Ishikawa (cell line): ENCODE data around the gene DNAJC15.

Experiments
- CEBPB ChIP-seq: IDR thresholded peaks from 2 replicates; pipeline ENCODE4 v1.6.1; 2012
- CREB1 ChIP-seq: IDR thresholded peaks from 2 replicates; pipeline ENCODE4 v1.6.1; 2012; ENCODE audit warnings: low read depth
- EGR1 ChIP-seq: IDR thresholded peaks from 2 replicates; pipeline ENCODE4 v1.6.1; 2012
- EP300 ChIP-seq: IDR thresholded peaks from 2 replicates; pipeline ENCODE4 v1.6.1; 2012; ENCODE audit warnings: borderline replicate concordance
- FOXM1 ChIP-seq: IDR thresholded peaks from 2 replicates; pipeline ENCODE4 v1.6.1; 2012; ENCODE audit warnings: low read depth, borderline replicate concordance
- NFIC ChIP-seq: IDR thresholded peaks from 2 replicates; pipeline ENCODE4 v1.6.1; 2012
- RAD21 ChIP-seq: IDR thresholded peaks from 2 replicates; pipeline ENCODE4 v1.6.1; 2012; ENCODE audit warnings: low read depth
- TAF1 ChIP-seq: IDR thresholded peaks from 2 replicates; pipeline ENCODE4 v1.6.1; 2012; ENCODE audit warnings: low read depth, mild to moderate bottlenecking
- TCF12 ChIP-seq: IDR thresholded peaks from 2 replicates; pipeline ENCODE4 v1.6.1; 2012; ENCODE audit warnings: low read depth
- TEAD4 ChIP-seq: IDR thresholded peaks from 2 replicates; pipeline ENCODE4 v1.6.1; 2012
- YY1 ChIP-seq: IDR thresholded peaks from 2 replicates; pipeline ENCODE4 v1.6.1; 2012; ENCODE audit warnings: low read depth
- ZBTB7A ChIP-seq: IDR thresholded peaks from 2 replicates; pipeline ENCODE4 v1.6.1; 2012; ENCODE audit warnings: low read depth
- TF ChIP-seq, protein P1 (sequence below): IDR thresholded peaks from 2 replicates; pipeline ENCODE4 v1.6.1; 2012
- TF ChIP-seq, protein P2 (sequence below): IDR thresholded peaks from 2 replicates; pipeline ENCODE4 v1.6.1; 2012; ENCODE audit warnings: low read depth, mild to moderate bottlenecking
- TF ChIP-seq, protein P3 (sequence below): IDR thresholded peaks from 2 replicates; pipeline ENCODE4 v1.6.1; 2012

DNAJC15 gene

DNA sequence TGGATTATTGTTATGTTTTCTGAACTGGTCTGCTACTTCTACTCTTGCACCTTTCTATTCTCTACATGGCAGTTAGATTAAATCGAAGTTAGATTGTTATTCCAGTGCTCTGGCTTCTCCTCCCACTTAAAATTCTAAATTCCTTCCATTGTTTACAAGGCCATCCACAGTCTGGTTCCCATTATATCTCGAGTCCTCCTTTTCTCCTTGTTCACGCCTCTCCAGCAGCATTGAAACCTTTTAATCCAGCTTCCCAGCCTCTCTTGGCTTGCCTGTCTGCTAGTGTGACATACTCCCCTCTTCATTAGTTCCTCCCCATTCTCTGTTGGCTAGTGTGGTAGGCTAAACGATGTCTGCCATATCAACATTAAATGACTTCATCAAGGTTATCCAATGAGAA is 54.5 kb downstream of the DNAJC15 start:
- TF ChIP-seq CREB1 (no peak), CEBPB (no peak), TCF12 (no peak), TEAD4 (no peak), EGR1 (no peak), YY1 (no peak), NFIC (no peak), ZBTB7A (no peak), TAF1 (no peak)
- TF ChIP-seq, protein P1, sequence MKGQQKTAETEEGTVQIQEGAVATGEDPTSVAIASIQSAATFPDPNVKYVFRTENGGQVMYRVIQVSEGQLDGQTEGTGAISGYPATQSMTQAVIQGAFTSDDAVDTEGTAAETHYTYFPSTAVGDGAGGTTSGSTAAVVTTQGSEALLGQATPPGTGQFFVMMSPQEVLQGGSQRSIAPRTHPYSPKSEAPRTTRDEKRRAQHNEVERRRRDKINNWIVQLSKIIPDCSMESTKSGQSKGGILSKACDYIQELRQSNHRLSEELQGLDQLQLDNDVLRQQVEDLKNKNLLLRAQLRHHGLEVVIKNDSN: no peak
- TF ChIP-seq, protein P2, sequence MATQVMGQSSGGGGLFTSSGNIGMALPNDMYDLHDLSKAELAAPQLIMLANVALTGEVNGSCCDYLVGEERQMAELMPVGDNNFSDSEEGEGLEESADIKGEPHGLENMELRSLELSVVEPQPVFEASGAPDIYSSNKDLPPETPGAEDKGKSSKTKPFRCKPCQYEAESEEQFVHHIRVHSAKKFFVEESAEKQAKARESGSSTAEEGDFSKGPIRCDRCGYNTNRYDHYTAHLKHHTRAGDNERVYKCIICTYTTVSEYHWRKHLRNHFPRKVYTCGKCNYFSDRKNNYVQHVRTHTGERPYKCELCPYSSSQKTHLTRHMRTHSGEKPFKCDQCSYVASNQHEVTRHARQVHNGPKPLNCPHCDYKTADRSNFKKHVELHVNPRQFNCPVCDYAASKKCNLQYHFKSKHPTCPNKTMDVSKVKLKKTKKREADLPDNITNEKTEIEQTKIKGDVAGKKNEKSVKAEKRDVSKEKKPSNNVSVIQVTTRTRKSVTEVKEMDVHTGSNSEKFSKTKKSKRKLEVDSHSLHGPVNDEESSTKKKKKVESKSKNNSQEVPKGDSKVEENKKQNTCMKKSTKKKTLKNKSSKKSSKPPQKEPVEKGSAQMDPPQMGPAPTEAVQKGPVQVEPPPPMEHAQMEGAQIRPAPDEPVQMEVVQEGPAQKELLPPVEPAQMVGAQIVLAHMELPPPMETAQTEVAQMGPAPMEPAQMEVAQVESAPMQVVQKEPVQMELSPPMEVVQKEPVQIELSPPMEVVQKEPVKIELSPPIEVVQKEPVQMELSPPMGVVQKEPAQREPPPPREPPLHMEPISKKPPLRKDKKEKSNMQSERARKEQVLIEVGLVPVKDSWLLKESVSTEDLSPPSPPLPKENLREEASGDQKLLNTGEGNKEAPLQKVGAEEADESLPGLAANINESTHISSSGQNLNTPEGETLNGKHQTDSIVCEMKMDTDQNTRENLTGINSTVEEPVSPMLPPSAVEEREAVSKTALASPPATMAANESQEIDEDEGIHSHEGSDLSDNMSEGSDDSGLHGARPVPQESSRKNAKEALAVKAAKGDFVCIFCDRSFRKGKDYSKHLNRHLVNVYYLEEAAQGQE: no peak
- TF ChIP-seq, protein P3, sequence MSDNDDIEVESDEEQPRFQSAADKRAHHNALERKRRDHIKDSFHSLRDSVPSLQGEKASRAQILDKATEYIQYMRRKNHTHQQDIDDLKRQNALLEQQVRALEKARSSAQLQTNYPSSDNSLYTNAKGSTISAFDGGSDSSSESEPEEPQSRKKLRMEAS: no peak

DNA sequence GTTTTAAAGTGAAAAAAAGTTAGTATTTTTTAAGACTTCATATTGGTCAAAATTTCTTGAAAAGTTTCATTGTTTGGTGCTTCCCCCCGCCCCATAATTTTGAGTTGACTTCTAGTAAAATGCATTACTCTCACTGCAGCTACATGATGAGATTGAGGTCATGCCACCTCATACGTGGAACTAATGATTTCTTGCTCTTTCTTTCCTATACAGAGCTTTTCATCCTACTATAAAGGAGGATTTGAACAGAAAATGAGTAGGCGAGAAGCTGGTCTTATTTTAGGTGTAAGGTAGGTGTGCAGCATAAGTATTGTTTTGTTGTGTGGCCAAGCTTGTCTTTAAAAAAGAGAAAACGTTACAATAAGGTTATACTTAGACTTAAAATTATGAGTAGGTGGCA is 55.0 kb downstream of the DNAJC15 start:
- TF ChIP-seq, protein P2: no peak
- no peak for TF ChIP-seq ZBTB7A
- no peak for TF ChIP-seq TEAD4
- TF ChIP-seq FOXM1: no peak
- TF ChIP-seq EGR1: no peak
- TF ChIP-seq YY1: no peak
- TF ChIP-seq RAD21: no peak
- TF ChIP-seq, protein P3: no peak
- TF ChIP-seq NFIC: no peak
- TF ChIP-seq CEBPB: no peak
- TF ChIP-seq EP300: no peak
- TF ChIP-seq CREB1: no peak
- TF ChIP-seq TAF1: no peak
- TF ChIP-seq TCF12: no peak
- TF ChIP-seq, protein P1: no peak

DNA sequence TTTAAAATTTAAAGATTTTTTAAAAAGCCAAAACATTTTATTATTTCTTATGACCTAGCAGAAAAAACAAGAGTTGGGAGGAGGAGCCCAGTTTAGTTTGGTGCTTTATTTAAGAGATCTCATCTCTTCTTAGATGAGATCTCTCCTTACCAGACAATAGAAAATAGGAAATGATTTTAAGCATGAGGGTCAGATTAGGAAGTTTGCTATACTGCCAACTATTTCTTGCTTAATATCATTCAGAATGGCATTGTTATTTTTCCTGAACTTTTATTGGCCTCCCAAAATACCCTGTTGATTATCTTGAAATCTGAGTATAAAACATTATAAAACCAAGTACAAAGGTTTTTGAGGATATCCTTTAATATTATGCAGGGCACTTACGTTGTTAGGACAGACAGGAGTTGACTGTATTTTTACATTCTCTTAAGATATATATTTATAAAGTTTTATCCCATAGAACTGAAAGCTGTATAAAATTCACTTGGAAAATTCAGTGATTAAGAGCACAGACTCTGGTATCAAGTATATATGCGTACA is 56.1 kb downstream of the DNAJC15 start:
- TF ChIP-seq ZBTB7A (no peak), CREB1 (no peak), FOXM1 (no peak), EGR1 (no peak), CEBPB (no peak), YY1 (no peak), RAD21 (no peak), TEAD4 (no peak), EP300 (no peak), TAF1 (no peak), TCF12 (no peak), NFIC (no peak)
- TF ChIP-seq, protein P3: no peak
- TF ChIP-seq, protein P2: no peak
- TF ChIP-seq, protein P1: no peak

DNA sequence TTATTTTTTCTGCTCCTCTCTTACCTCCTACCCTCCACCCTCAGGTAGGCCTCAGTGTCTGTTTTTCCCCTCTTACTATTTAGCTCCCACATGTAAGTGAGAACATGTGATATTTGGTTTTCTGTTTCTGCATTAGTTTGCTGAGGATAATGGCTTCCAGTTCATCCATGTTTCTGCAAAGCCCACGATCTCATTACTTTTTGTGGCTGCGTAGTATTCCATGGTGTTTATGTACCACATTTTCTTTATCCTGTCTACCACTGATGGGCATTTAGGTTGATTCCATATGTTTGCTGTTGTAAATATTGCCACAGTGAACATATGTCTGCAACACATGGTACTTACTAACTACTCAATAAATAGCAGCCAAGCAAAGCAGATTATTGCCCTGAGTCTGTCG is 56.8 kb downstream of the DNAJC15 start:
- no peak for TF ChIP-seq TCF12
- no peak for TF ChIP-seq EP300
- no peak for TF ChIP-seq EGR1
- no peak for TF ChIP-seq CEBPB
- TF ChIP-seq, protein P2: no peak
- TF ChIP-seq, protein P3: no peak
- TF ChIP-seq RAD21: no peak
- TF ChIP-seq YY1: no peak
- TF ChIP-seq, protein P1: no peak
- TF ChIP-seq TEAD4: no peak
- TF ChIP-seq CREB1: no peak
- TF ChIP-seq TAF1: no peak
- no peak for TF ChIP-seq ZBTB7A
- TF ChIP-seq NFIC: no peak
- no peak for TF ChIP-seq FOXM1
